A673 (cell line): ENCODE data around the gene ZNF771. TPM values are rescaled to one million over a fixed set of nuclear protein-coding genes. Genes with fewer than 3 reads are reported as not detected.

Source experiments
- BruUV-seq: library from RNA; stranded (reverse); fragments of 400-500 nt; replicated peaks from 2 replicates; lab custom pipeline; 2021; lab: Mats Ljungman, UMichigan
- CTCF ChIA-PET: fragments of 300-600 bp; sonication (Branson Sonifier 250); formaldehyde crosslinking; loops from one replicate; lab custom pipeline; 2022; ENCODE audit warnings: antibody characterized with exemption; lab: Charles Lee
- POLR2A ChIA-PET: fragments of 300-600 bp; sonication (Branson Sonifier 250); formaldehyde crosslinking; loops from one replicate; lab custom pipeline; 2022; ENCODE audit warnings: antibody characterized with exemption; ENCODE audit not compliant: low non-redundant PET; lab: Charles Lee
- DNase-seq: peaks from one replicate; pipeline ENCODE4 v3.0.0-alpha.2; 2015; ENCODE audit warnings: low spot score
- H3K27ac ChIP-seq: fragments of 200-600 bp; sonication (generic); 2 replicates; pipeline ENCODE4 v1.5.1; 2016; ENCODE audit warnings: mixed run types, low read depth, mild to moderate bottlenecking, mixed read lengths, antibody characterized with exemption, low read length; ENCODE audit not compliant: poor library complexity, severe bottlenecking
- H3K27me3 ChIP-seq: fragments of 200-600 bp; sonication (generic); replicated peaks from 2 replicates; pipeline ENCODE4 v1.6.1; 2017; ENCODE audit warnings: mixed run types, low read depth, mild to moderate bottlenecking, mixed read lengths, antibody characterized with exemption, low read length; ENCODE audit not compliant: insufficient read depth, poor library complexity
- H3K36me3 ChIP-seq: fragments of 200-600 bp; sonication (generic); 2 replicates; pipeline ENCODE4 v1.6.1; 2016; ENCODE audit warnings: mixed run types, mild to moderate bottlenecking, mixed read lengths, antibody characterized with exemption, low read length; ENCODE audit not compliant: insufficient read depth, poor library complexity, severe bottlenecking
- H3K4me1 ChIP-seq: fragments of 200-600 bp; sonication (generic); 2 replicates; pipeline ENCODE4 v1.6.1; 2017; ENCODE audit warnings: mixed run types, mild to moderate bottlenecking, mixed read lengths, antibody characterized with exemption, low read length; ENCODE audit not compliant: insufficient read depth, poor library complexity, severe bottlenecking
- H3K4me3 ChIP-seq: fragments of 200-600 bp; sonication (generic); 2 replicates; pipeline ENCODE4 v1.5.1; 2016; ENCODE audit warnings: low read depth, mixed run types, mild to moderate bottlenecking, mixed read lengths, low read length; ENCODE audit not compliant: poor library complexity, severe bottlenecking
- H3K9me3 ChIP-seq: fragments of 200-600 bp; sonication (generic); 2 replicates; pipeline ENCODE4 v1.6.1; 2016; ENCODE audit warnings: mixed run types, low read depth, mild to moderate bottlenecking, mixed read lengths, antibody characterized with exemption, low read length; ENCODE audit not compliant: poor library complexity, severe bottlenecking
- EZH2 ChIP-seq: fragments of 200-600 bp; sonication (generic); IDR thresholded peaks from 2 replicates; pipeline ENCODE4 v1.6.1; 2017; ENCODE audit warnings: borderline replicate concordance, low read depth, mild to moderate bottlenecking, mixed read lengths, antibody characterized with exemption, low read length; ENCODE audit not compliant: poor library complexity, severe bottlenecking
- intact Hi-C: fragments of 100-400 bp; cut with micrococcal nuclease; formaldehyde crosslinking; loops from one replicate; pipeline ENCODE4 v1.10.0; 2022; ENCODE audit not compliant: unreplicated experiment
- total RNA-seq: library from RNA; stranded (reverse); gene quantifications from 2 replicates; pipeline ENCODE4 v1.2.3, GENCODE V29; 2021
- TF ChIP-seq, protein P1 (sequence below): fragments of 300-800, 200-600 bp; sonication (generic); conservative IDR thresholded peaks from 2 replicates; pipeline ENCODE4 v1.5.1; 2017; ENCODE audit warnings: low read depth, mild to moderate bottlenecking, antibody characterized with exemption, low read length, moderate library complexity, mixed read lengths

ZNF771 gene
- total RNA-seq, 1 experiment from 2014 or later, result 22.2 TPM

DNA sequence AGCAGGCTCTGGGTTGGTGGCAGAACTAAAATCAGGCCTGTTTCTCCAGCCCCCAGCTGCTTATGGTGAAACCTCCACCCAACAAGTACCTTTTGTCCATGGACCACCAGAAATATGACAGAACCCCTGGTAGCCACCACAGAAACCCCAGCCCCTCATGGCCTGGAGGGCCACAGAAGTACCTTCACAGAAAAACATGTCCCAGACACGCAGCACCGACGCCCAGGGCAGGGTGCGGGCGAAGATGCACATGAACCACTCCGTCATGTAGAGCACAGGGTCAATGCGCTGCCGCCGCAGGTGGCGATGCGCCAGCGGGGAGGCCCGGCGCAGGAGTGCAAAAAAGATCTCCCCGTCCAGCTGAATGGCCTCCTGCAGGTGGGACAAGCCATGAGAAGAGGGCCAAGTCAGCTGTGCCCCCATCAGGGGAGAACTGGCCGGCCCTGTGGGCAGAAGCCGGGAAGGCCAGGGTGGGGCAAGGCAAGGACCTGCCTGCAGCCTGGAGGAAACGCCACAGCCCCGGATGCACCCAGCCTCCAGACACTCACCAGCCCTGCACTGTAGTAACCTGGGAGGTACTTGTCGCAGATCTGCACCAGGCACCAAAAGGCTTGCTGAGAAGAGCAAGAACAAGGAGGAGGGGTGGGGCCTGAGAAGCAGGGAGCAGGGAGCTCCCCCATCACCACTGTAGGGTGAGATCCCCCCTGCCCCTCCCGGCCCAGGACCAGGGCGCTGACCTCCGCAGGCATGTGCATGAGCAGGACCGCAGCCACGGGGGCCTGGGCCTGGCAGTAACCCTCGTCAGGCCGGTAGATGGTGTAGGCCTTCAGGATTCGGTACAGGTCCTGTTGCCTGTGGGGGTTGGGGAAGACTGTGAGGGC, 48.2 kb upstream of the ZNF771 start:
- Histone ChIP-seq H3K4me1 (peaks cover 8% of the 10 kb centered on the region), H3K9me3 (no peaks in the 10 kb centered on the region), H3K36me3 (peaks cover 21% of the 10 kb centered on the region), H3K27me3 (no peaks in the 10 kb centered on the region), H3K4me3 (no peak overlapping the region), H3K27ac (no peak overlapping the region)
- BruUV-seq, result no TSS peak
- intact Hi-C loops, result no loop called here
- no peak for TF ChIP-seq EZH2
- TF ChIP-seq, protein P1, sequence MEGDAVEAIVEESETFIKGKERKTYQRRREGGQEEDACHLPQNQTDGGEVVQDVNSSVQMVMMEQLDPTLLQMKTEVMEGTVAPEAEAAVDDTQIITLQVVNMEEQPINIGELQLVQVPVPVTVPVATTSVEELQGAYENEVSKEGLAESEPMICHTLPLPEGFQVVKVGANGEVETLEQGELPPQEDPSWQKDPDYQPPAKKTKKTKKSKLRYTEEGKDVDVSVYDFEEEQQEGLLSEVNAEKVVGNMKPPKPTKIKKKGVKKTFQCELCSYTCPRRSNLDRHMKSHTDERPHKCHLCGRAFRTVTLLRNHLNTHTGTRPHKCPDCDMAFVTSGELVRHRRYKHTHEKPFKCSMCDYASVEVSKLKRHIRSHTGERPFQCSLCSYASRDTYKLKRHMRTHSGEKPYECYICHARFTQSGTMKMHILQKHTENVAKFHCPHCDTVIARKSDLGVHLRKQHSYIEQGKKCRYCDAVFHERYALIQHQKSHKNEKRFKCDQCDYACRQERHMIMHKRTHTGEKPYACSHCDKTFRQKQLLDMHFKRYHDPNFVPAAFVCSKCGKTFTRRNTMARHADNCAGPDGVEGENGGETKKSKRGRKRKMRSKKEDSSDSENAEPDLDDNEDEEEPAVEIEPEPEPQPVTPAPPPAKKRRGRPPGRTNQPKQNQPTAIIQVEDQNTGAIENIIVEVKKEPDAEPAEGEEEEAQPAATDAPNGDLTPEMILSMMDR, result no peak
- ChIA-PET POLR2A (interaction anchor here (0.6 kb wide), 1 partner anchor 559 kb away, joined by 3 read pairs; no protein-coding TSS in a partner anchor), CTCF (no interaction called here)
- no peak for DNase-seq

DNA sequence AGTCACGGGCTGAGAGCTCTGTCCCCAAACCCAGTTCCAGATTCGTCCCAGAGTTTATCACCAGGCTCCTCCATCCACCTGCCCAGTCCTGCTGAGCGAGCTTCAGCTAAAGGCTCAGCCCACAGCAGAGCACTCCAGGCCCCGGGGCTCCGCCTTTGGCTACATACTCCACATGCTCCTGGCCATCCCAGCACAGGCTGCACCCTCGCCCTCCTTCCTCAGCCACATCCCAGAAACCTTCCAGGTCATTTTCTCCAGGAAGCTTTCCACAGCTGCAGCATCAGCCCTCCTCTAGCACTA, 47.6 kb upstream of the ZNF771 start:
- ChIA-PET POLR2A (interaction anchor here (0.6 kb wide), 1 partner anchor 559 kb away, joined by 3 read pairs; no protein-coding TSS in a partner anchor), CTCF (no interaction called here)
- DNase-seq, result no peak
- Histone ChIP-seq H3K9me3 (no peaks in the 10 kb centered on the region), H3K27me3 (no peaks in the 10 kb centered on the region), H3K4me3 (no peak overlapping the region), H3K4me1 (peaks cover 7% of the 10 kb centered on the region), H3K27ac (no peak overlapping the region), H3K36me3 (peaks cover 21% of the 10 kb centered on the region)
- intact Hi-C loops, result no loop called here
- TF ChIP-seq, protein P1, result no peak
- no peak for TF ChIP-seq EZH2
- no TSS peak for BruUV-seq

DNA sequence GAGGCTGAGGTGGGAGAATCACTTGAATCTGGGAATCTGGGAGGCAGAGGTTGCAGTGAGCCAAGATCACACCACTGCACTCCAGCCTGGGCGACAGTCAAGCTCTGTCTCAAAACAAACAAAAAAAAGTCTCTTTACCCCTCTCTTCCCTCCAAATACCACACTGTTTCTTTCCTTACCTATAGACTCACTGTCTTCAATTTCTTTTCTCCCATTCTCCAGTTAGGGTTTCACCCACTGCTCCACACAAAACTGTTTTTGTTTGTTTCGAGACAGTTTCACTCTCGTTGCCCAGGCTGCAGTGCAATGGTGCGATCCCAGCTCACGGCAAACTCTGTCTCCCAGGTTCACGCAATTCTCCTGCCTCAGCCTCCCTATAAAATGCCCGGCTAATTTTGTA, 46.2 kb upstream of the ZNF771 start:
- no TSS peak for BruUV-seq
- TF ChIP-seq EZH2, result no peak
- TF ChIP-seq, protein P1, result no peak
- DNase-seq, result no peak
- H3K9me3 ChIP-seq, result no peaks in the 10 kb centered on the region
- no peak overlapping the region for H3K4me3 ChIP-seq
- H3K27me3 ChIP-seq, result no peaks in the 10 kb centered on the region
- intact Hi-C loops, result no loop called here
- no peak overlapping the region for H3K27ac ChIP-seq
- ChIA-PET CTCF (no interaction called here), POLR2A (no interaction called here)
- no peaks in the 10 kb centered on the region for H3K4me1 ChIP-seq
- peaks cover 31% of the 10 kb centered on the region for H3K36me3 ChIP-seq
